Effector memory CD4-positive, alpha-beta T cell (primary cell): ENCODE measurements around the gene SHISA5.
"Not testable (repeated sequence)": the region's sequence is repeated elsewhere in the genome, so short reads cannot be mapped to it uniquely, and the experiment has no call there.

Source experiments
- DNase-seq, 3 donors: peaks; one replicate each; pipeline ENCODE4 v3.0.0-alpha.2; 2020
- H3K27ac ChIP-seq: 2 replicates; pipeline ENCODE4 v1.7.0; 2013; ENCODE audit warnings: mild to moderate bottlenecking, low read length, moderate library complexity; ENCODE audit not compliant: insufficient read depth, poor library complexity, severe bottlenecking
- H3K27me3 ChIP-seq: replicated peaks from 2 replicates; pipeline ENCODE4 v1.7.0; 2013; ENCODE audit warnings: mild to moderate bottlenecking, low read length; ENCODE audit not compliant: insufficient read depth, control insufficient read depth, poor library complexity, severe bottlenecking
- H3K36me3 ChIP-seq: 2 replicates; pipeline ENCODE4 v1.7.0; 2013; ENCODE audit warnings: mild to moderate bottlenecking, low read length, moderate library complexity; ENCODE audit not compliant: control insufficient read depth, insufficient read depth
- H3K4me1 ChIP-seq: 2 replicates; pipeline ENCODE4 v1.7.0; 2013; ENCODE audit warnings: low read length, mild to moderate bottlenecking; ENCODE audit not compliant: control insufficient read depth, insufficient read depth, poor library complexity, severe bottlenecking
- H3K4me3 ChIP-seq: 2 replicates; pipeline ENCODE4 v1.7.0; 2013; ENCODE audit warnings: low read length, low read depth, mild to moderate bottlenecking; ENCODE audit not compliant: insufficient read depth, poor library complexity, severe bottlenecking
- H3K9me3 ChIP-seq: 2 replicates; pipeline ENCODE4 v1.7.0; 2013; ENCODE audit warnings: mild to moderate bottlenecking, low read length, moderate library complexity; ENCODE audit not compliant: control insufficient read depth

The SHISA5 gene

DNA sequence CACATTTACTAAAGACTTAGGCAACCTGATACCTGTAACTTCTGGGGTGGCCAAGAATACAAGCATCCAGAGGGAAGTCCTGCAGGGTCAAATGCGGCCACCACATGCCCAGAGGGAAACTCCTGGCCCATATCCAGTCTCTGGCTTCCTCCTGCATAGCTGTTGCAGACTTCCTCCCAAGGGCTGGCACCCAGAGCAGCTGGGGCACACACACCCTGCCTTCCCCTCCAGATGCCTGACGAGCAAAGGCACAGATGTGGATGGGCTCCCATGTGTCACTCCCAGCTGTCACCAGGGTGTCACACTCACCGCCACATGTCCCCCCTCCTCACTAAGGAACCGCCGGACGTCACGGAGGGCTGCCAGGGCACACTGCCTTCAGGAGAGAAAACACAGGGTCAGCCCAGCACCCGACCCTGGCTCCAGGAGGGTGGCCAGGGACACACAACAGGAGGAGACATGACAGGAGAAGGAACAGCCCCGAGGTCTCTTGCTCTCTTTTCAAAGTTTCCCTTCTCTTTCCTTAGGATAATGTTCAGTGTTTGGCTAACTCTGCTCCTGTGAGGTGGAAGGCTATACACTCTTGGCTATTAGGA is 39.4 kb upstream of the SHISA5 start:
- Histone ChIP-seq H3K27me3 (no peaks in the 10 kb centered on the region), H3K9me3 (no peaks in the 10 kb centered on the region), H3K4me3 (no peak overlapping the region), H3K4me1 (no peaks in the 10 kb centered on the region), H3K36me3 (no peaks in the 10 kb centered on the region), H3K27ac (no peak overlapping the region)
- no peak for DNase-seq

DNA sequence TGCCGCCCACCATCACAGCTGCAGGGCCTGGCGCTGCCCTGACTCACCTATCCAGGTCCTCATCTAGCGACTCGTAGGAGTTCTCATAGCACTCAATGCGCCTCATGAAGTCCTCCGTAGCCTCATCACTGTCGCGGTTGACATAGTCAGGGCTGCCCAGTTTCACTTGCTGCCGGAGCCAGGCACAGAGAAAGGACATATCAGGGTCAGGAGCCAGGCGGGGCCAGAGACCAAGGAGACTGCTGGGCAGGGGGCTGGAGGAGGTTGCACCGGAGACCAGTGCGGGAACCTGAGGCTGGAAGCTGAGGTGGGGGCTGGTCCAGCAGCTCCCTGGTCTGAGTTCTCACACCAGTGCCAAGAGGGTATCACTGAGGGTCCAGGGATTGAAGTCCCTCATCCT is 34.5 kb upstream of the SHISA5 start:
- Histone ChIP-seq H3K27me3 (no peaks in the 10 kb centered on the region), H3K27ac (no peak overlapping the region), H3K36me3 (no peaks in the 10 kb centered on the region), H3K4me3 (no peak overlapping the region), H3K9me3 (no peaks in the 10 kb centered on the region), H3K4me1 (no peaks in the 10 kb centered on the region)
- no peak for DNase-seq

DNA sequence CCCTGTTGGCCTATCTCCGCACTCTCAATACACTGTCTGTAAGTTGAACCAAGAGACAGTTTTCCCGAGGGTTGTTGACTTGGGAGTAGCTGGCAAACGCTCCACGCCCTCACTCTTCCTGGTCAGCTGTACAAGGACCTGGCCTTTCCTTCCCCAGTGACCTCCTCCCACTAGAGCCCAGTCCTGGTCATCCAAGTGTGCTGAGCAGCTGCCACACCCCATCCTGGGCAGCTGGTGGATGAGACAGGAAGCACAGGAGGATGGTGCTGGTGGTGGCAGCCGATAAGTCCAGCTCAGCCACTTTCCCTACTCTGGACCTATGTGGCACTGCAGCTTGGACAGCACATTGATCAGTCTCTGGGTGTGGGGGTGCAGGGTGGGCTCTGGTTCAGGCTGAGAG is 32.8 kb upstream of the SHISA5 start:
- Histone ChIP-seq H3K27me3 (no peaks in the 10 kb centered on the region), H3K36me3 (no peaks in the 10 kb centered on the region), H3K9me3 (no peaks in the 10 kb centered on the region)

DNA sequence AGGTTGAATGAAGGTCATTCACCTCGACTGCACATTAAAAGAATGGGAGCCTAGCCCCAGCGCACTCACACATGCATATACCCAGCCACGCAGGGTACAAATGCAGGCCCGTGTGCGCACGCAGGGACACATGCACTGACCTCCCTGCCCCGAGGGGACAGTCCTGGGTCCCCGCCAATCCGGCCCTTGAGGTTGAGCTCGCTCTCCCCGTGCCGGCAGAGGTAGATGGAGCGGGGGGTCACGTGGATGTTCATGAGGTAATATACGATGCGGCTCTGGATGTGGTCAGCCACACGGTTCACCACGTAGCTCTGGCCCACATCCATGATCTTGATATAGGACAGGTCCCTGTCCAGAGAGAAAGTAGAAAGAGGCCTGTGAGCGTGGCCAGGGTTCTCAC is 32.1 kb upstream of the SHISA5 start:
- no peak for DNase-seq
- H3K9me3 ChIP-seq: no peaks in the 10 kb centered on the region
- no peaks in the 10 kb centered on the region for H3K27me3 ChIP-seq
- H3K36me3 ChIP-seq: no peaks in the 10 kb centered on the region
- no peak overlapping the region for H3K27ac ChIP-seq
- H3K4me1 ChIP-seq: no peaks in the 10 kb centered on the region
- H3K4me3 ChIP-seq: no peak overlapping the region

More for the DNA sequence above, 32.8 kb upstream of the SHISA5 start:
- Histone ChIP-seq H3K4me1 (no peaks in the 10 kb centered on the region), H3K27ac (no peak overlapping the region), H3K4me3 (no peak overlapping the region)
- no peak for DNase-seq

GRCh38 chr3:48535578-48535977 is 31.6 kb upstream of the SHISA5 start:
- H3K4me3 ChIP-seq: no peak overlapping the region
- H3K9me3 ChIP-seq: no peaks in the 10 kb centered on the region
- no peaks in the 10 kb centered on the region for H3K4me1 ChIP-seq
- DNase-seq: no peak
- H3K36me3 ChIP-seq: no peaks in the 10 kb centered on the region
- H3K27ac ChIP-seq: no peak overlapping the region
- no peaks in the 10 kb centered on the region for H3K27me3 ChIP-seq

GRCh38 chr3:48532977-48533337 is 29.0 kb upstream of the SHISA5 start:
- H3K27me3 ChIP-seq: no peaks in the 10 kb centered on the region
- H3K9me3 ChIP-seq: no peaks in the 10 kb centered on the region
- H3K36me3 ChIP-seq: no peaks in the 10 kb centered on the region
- H3K4me1 ChIP-seq: no peaks in the 10 kb centered on the region
- H3K4me3 ChIP-seq: no peak overlapping the region
- no peak for DNase-seq
- no peak overlapping the region for H3K27ac ChIP-seq

DNA sequence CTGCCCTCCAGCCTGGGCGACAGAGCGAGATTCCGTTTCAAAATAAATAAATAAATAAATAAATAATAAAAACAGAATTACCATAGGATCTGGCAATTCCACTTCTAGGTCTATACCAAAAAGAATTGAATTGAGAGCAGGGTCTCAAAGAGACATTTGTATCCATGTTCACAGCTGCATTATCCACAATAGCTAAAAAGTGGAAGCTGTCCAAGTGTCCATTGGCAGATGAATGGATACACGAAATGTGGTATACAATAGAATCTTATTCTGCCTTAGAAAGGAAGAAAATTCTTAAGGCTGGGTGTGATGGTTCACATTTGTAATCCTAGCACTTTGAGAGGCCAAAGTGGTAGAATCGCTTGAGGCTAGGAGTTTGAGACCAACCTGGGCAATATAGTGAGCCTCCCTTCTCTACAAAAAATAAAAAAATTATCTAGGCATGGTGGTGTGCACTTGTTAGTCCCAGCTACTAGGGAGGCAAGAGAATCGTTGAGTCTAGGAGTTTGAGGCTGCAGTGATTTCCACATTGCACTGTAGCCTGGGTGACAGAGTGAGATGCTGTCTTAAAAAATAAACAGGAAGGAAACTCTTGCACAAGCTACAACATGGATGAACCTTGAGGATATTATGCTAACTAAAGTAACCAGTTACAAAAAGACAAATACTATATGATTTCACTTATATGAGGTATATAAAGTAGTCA is 28.4 kb upstream of the SHISA5 start:
- no peak for DNase-seq
- Histone ChIP-seq H3K27me3 (no peaks in the 10 kb centered on the region), H3K9me3 (no peaks in the 10 kb centered on the region), H3K27ac (no peak overlapping the region), H3K4me1 (no peaks in the 10 kb centered on the region), H3K4me3 (no peak overlapping the region), H3K36me3 (no peaks in the 10 kb centered on the region)

DNA sequence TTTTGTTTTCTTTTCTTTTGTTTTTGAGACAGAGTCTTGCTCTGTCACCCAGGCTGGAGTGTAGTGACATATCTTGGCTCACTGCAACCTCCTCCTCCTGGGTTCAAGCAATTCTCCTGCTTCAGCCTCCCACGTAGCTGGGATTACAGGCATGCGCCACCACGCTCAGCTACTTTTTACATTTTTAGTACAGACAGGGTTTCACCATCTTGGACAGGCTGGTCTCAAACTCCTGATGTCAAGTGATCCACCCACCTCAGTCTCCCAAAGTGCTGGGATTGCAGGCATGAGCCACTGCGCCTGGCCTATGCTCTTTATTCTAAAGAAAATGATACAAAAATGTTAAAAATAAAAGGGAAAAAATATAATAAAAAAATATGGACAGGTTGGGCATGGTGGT is 26.7 kb upstream of the SHISA5 start:
- not testable (repeated sequence) for H3K9me3 ChIP-seq, H3K4me3 ChIP-seq, H3K27me3 ChIP-seq, H3K27ac ChIP-seq, H3K36me3 ChIP-seq, H3K4me1 ChIP-seq, DNase-seq

GRCh38 chr3:48528754-48529153 is 24.8 kb upstream of the SHISA5 start:
- Histone ChIP-seq H3K27ac (no peak overlapping the region), H3K9me3 (no peaks in the 10 kb centered on the region), H3K27me3 (no peaks in the 10 kb centered on the region), H3K4me1 (no peaks in the 10 kb centered on the region), H3K4me3 (no peak overlapping the region), H3K36me3 (no peaks in the 10 kb centered on the region)
- no peak for DNase-seq

DNA sequence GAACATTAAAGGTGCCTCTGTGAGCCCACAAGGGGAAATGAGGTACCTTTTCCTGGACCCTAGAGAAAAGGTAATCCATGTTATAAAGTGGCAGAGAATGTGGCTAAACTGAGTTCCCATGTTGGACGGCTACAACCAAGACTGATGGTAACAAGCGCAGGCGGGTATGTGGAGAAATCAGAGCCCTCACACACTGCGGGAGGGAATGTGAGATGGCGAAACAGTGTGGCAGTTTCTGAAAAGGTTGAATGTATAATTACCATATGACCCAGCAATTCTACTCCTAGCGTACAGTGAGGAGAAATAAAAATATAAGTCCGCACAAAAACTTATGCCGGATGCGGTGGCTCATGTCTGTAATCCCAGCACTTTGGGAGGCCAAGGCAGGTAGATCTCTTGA is 24.1 kb upstream of the SHISA5 start:
- Histone ChIP-seq H3K4me3 (no peak overlapping the region), H3K4me1 (no peaks in the 10 kb centered on the region), H3K27ac (no peak overlapping the region), H3K36me3 (no peaks in the 10 kb centered on the region), H3K27me3 (no peaks in the 10 kb centered on the region), H3K9me3 (no peaks in the 10 kb centered on the region)
- no peak for DNase-seq
